NCI-H2196 (cell line): ENCODE data around the gene SPATA24.
"Not testable (repeated sequence)": the region's sequence is repeated elsewhere in the genome, so short reads cannot be mapped to it uniquely, and the experiment has no call there.

Experiments
- DNase-seq: peaks from one replicate; lab custom pipeline; 2025; ENCODE audit not compliant: unreplicated experiment; lab: John Stamatoyannopoulos, UW

SPATA24 gene

GRCh38 chr5:139355900-139356299 is 48.0 kb downstream of the SPATA24 start:
- not testable (repeated sequence) for DNase-seq

- no peak for DNase-seq
Measured at GRCh38 chr5:139354186-139354585, 49.7 kb downstream of the SPATA24 start.

GRCh38 chr5:139347863-139348262 is 56.0 kb downstream of the SPATA24 start:
- not testable (repeated sequence) for DNase-seq
